Activated CD4-positive, alpha-beta memory T cell treated with anti-CD3 and anti-CD28 coated beads, Interleukin-2, amount 10 ng/mL, durations not matched to agents 7 days and 5 days (primary cell): ENCODE measurements around the gene MC2R. TPM values are rescaled to one million over a fixed set of nuclear protein-coding genes. Genes with fewer than 3 reads are reported as not detected.

Experiments
- CTCF ChIA-PET: fragments of 350-600 bp; sonication (Branson Sonifier 250); formaldehyde crosslinking; loops from one replicate; lab custom pipeline; 2021; ENCODE audit warnings: antibody characterized with exemption, inconsistent platforms; lab: Charles Lee
- POLR2A ChIA-PET: fragments of 350-600 bp; sonication (Branson Sonifier 250); formaldehyde crosslinking; loops from one replicate; lab custom pipeline; 2021; ENCODE audit warnings: antibody characterized with exemption; lab: Charles Lee
- DNase-seq: peaks from one replicate; pipeline ENCODE4 v3.0.0-alpha.2; 2020
- H3K27ac Mint-ChIP-seq: one replicate; pipeline ENCODE4 v1.8.0; 2021; ENCODE audit warnings: mild to moderate bottlenecking, mixed read lengths
- H3K27me3 Mint-ChIP-seq: one replicate; pipeline ENCODE4 v1.8.0; 2021; ENCODE audit warnings: mixed read lengths
- H3K36me3 Mint-ChIP-seq: one replicate; pipeline ENCODE4 v1.8.0; 2021; ENCODE audit warnings: low read depth, mixed read lengths
- H3K4me1 Mint-ChIP-seq: one replicate; pipeline ENCODE4 v1.8.0; 2021; ENCODE audit warnings: mixed read lengths
- H3K4me3 Mint-ChIP-seq: one replicate; pipeline ENCODE4 v1.8.0; 2021; ENCODE audit warnings: mild to moderate bottlenecking, mixed read lengths
- H3K9me3 Mint-ChIP-seq: one replicate; pipeline ENCODE4 v1.8.0; 2021; ENCODE audit warnings: mixed read lengths
- total RNA-seq, 2 experiments: library from RNA; stranded (reverse); gene quantifications; one replicate each; pipeline ENCODE4 v1.2.3, GENCODE V29; 2021

Gene MC2R
- total RNA-seq, 2 experiments from 2014 or later = not detected

DNA sequence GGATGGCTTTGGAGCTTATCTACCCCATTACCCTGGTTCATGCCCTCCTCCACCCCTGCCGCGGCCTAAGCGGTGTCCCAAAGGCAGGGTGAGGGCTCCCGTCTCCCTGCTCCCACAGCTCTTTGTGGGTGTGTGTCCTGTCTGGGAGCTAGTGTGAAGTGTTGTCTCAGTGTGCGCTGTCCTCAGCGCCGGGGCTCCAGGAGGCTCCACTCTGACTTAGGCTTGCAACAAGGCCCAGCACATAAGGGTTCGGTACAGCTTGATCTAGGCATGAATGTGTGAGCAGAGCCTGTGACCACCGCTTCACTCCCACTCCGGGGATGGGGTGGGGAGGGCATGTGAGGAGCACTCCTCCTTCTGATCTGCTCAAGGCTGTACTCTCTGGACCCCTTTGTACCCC, 1.2 kb downstream of the MC2R start:
- Mint-ChIP-seq H3K27me3 (no peaks in the 10 kb centered on the region), H3K4me3 (no peak overlapping the region), H3K27ac (no peak overlapping the region), H3K4me1 (no peaks in the 10 kb centered on the region), H3K36me3 (no peaks in the 10 kb centered on the region), H3K9me3 (no peaks in the 10 kb centered on the region)
- DNase-seq = no peak
- POLR2A ChIA-PET = no interaction called here
- CTCF ChIA-PET = no interaction called here

DNA sequence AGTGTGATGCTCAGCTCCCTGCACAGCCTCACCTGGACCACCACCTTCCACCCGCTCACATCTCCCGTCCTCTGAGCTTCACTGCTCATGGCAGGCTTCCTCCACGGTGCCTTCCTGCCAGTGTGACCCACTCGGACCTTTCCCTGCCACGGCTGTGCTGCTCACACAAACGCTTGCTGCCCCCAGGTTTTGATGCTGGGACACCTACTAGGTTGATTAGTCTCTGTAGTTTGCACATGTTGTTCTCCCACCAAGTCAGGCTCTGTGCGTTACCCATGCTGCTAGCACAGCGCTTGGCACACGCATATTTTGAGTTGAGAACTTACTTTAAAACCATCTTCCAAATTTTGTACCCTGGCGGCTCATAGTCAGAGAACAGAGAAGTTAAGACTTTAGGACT, 2.1 kb downstream of the MC2R start:
- H3K4me1 Mint-ChIP-seq = no peaks in the 10 kb centered on the region
- H3K36me3 Mint-ChIP-seq = no peaks in the 10 kb centered on the region
- no peaks in the 10 kb centered on the region for H3K9me3 Mint-ChIP-seq
- CTCF ChIA-PET = no interaction called here
- no peak for DNase-seq
- no peak overlapping the region for H3K4me3 Mint-ChIP-seq
- POLR2A ChIA-PET = no interaction called here
- no peaks in the 10 kb centered on the region for H3K27me3 Mint-ChIP-seq
- H3K27ac Mint-ChIP-seq = no peak overlapping the region

DNA sequence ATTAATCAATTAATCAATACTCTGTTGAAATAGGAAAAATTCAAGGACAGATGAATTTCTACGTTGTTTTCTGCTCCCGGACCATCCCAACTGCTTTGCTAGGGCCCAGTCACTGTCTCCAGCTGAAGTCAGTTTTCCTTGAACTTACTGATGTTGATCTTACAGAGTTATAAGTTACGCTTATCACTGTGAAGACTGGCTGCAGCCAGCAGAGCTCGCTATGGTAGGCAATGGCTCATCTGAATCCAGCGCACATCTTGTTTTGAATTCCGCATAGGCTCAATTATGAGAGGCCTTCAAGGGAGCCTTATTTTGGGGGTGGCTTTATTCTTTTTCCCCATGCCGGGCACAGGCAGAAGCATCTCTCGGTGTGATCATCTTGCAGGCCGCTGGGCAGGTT, 2.7 kb downstream of the MC2R start:
- POLR2A ChIA-PET = no interaction called here
- H3K4me1 Mint-ChIP-seq = no peaks in the 10 kb centered on the region
- H3K9me3 Mint-ChIP-seq = no peaks in the 10 kb centered on the region
- H3K36me3 Mint-ChIP-seq = no peaks in the 10 kb centered on the region
- no peaks in the 10 kb centered on the region for H3K27me3 Mint-ChIP-seq
- CTCF ChIA-PET = no interaction called here
- no peak overlapping the region for H3K4me3 Mint-ChIP-seq
- no peak overlapping the region for H3K27ac Mint-ChIP-seq
- no peak for DNase-seq

DNA sequence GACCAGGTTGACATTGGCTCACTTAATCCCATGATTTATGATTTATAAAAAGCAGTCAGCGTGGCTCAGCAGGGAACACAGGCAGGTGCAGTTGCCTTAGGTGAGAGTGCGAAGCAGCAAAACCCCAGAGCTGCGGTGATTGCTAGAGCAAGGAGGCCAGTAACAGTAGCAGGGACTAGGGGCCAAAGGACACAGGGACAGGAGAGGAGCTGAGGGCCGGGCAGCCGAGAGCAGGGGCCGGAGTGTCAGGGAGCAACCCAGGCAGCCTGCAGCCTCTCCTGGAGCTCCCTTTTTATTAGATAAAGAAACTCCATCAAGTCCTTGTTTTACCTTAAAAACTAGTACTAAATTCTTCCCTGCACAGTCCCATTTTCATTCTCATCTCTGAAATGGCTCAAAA, 4.3 kb downstream of the MC2R start:
- Mint-ChIP-seq H3K4me3 (no peak overlapping the region), H3K36me3 (no peaks in the 10 kb centered on the region), H3K9me3 (no peaks in the 10 kb centered on the region), H3K4me1 (no peaks in the 10 kb centered on the region), H3K27me3 (peaks cover 5% of the 10 kb centered on the region), H3K27ac (no peak overlapping the region)
- DNase-seq = no peak
- ChIA-PET CTCF (no interaction called here), POLR2A (no interaction called here)

DNA sequence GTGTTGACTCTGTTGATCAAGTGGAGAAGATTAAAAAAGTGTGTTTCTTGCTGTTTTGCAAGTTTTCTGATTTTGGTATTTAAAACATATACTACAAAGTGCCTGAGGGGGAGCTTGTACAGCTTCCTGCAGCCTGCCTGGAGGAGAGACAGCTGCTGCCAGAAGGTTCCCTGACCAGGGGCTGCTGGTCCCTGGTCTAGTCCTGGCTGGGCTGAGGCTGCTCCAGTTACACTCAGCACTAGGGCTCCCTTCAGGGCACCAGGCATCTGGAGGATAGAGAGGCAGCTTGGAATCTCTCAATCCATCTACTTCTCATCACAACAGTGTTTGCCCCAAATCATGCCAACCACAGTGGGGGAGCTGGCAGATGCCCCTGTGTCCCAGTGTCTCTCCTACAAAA, 4.8 kb downstream of the MC2R start:
- Mint-ChIP-seq H3K27ac (no peak overlapping the region), H3K9me3 (no peaks in the 10 kb centered on the region), H3K4me1 (no peaks in the 10 kb centered on the region), H3K36me3 (no peaks in the 10 kb centered on the region), H3K27me3 (peaks cover 5% of the 10 kb centered on the region), H3K4me3 (no peak overlapping the region)
- DNase-seq = no peak
- ChIA-PET CTCF (no interaction called here), POLR2A (no interaction called here)

DNA sequence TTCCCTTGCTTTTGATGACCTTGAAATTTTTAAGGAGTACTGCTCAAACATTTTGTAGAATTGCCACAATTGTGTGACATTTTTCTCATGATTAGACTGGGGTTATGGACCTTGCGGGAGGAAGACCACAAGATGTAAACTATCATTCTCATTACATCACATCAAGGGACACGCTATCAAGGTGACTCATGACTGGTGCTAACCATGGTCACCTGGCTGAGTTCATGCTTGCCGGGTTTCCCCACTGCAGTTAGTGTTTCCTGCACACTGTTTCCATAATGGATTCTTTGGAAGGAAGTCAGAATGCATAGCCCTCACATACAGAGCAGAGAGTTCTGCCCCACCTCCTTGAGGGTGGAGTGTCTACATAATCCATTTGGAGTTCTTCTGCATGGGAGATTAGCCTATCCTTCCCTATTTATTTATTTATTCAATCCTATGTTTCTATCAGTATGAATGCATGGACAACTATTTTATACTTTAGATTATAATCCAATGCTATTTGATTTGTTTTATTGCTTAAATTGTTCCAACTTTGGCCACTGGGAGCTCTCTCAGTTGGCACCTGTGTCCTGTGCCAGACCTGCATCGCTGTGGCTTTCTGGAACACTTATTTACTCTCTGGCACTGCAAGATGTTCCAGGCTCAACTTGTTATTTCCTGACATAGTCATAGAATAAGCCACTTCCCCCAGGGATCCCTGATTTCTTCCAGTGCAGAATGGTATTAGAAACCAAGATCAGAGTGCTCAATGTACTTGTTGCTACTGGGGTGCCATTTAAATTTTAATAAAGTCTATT, 6.0 kb downstream of the MC2R start:
- H3K4me1 Mint-ChIP-seq = no peaks in the 10 kb centered on the region
- peaks cover 5% of the 10 kb centered on the region for H3K27me3 Mint-ChIP-seq
- ChIA-PET CTCF (no interaction called here), POLR2A (no interaction called here)
- no peak overlapping the region for H3K27ac Mint-ChIP-seq
- no peaks in the 10 kb centered on the region for H3K9me3 Mint-ChIP-seq
- H3K36me3 Mint-ChIP-seq = no peaks in the 10 kb centered on the region
- no peak overlapping the region for H3K4me3 Mint-ChIP-seq
- DNase-seq = no peak

DNA sequence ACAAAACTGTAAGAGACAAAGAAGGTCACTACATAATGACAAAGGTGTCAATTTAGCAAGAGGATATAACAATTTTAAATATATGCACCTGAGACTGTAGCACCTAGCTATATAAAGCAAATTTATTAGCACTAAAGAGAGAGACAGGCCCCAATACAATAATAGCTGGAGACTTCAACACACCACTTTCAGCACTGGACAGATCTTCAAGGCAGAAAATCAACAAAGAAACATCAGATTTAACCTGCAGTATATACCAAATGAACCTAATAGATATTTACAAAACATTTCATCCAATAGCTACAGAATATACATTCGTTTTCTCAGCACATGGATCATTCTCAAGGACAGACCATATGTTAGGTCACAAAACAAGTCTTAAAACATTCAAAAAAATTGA, 14.7 kb downstream of the MC2R start:
- peaks cover 11% of the 10 kb centered on the region for H3K27me3 Mint-ChIP-seq
- POLR2A ChIA-PET = no interaction called here

DNA sequence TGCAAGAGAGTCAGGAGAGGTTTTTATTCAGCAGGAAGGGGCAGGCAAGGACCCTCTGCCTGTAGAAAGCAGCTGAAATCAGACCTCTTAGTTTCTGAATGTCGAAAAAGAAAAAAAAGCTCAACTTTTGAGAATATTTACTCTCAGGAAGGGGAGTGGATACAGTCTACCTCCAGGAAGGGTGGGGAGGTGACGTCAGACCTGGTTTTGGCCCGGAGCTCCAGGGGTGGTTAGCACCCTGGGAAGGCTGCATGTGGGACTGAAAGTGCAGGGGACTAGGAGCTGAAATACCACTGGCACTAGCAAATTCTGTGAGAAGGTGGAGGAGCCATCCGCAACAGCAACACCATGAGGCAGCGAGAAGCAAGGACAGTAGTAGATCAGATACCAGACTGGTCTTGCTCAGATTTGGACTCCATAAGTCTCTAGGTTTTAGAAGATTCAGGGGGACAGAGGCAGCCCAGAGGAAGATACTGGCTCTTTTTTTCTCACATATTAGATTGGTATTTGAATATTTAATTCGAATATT, 19.8 kb downstream of the MC2R start:
- DNase-seq = no peak
- POLR2A ChIA-PET = no interaction called here
- Mint-ChIP-seq H3K4me1 (no peaks in the 10 kb centered on the region), H3K27me3 (peaks cover 7% of the 10 kb centered on the region), H3K36me3 (no peaks in the 10 kb centered on the region), H3K27ac (no peak overlapping the region), H3K9me3 (no peaks in the 10 kb centered on the region), H3K4me3 (no peak overlapping the region)
- CTCF ChIA-PET = no interaction called here

More for the DNA sequence above, 14.7 kb downstream of the MC2R start:
- CTCF ChIA-PET = no interaction called here
- Mint-ChIP-seq H3K36me3 (no peaks in the 10 kb centered on the region), H3K27ac (no peak overlapping the region), H3K9me3 (no peaks in the 10 kb centered on the region), H3K4me1 (no peaks in the 10 kb centered on the region), H3K4me3 (no peak overlapping the region)
- DNase-seq = no peak

DNA sequence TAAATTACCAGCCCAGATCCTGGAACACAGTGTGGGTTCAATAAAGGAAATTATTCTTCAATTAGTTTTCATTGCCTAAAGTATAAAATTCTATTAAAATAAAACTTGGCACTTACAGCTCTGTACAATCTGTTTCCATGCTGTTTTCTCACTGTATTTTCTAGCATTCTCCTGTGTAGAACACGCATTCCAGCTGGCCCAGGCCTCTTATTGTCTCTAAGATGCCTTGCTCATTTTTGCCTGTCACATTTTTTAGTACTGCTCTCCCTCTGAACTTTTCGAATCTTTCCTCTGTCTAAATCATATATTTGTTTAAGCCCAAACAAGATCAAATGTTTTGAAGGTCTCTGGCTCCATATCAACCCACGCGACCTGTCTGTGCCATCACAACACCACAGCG, 20.8 kb downstream of the MC2R start:
- no peak overlapping the region for H3K27ac Mint-ChIP-seq
- H3K27me3 Mint-ChIP-seq = peaks cover 2% of the 10 kb centered on the region
- ChIA-PET POLR2A (no interaction called here), CTCF (no interaction called here)
- no peak overlapping the region for H3K4me3 Mint-ChIP-seq
- H3K4me1 Mint-ChIP-seq = no peaks in the 10 kb centered on the region
- no peaks in the 10 kb centered on the region for H3K36me3 Mint-ChIP-seq
- no peak for DNase-seq
- H3K9me3 Mint-ChIP-seq = no peaks in the 10 kb centered on the region

DNA sequence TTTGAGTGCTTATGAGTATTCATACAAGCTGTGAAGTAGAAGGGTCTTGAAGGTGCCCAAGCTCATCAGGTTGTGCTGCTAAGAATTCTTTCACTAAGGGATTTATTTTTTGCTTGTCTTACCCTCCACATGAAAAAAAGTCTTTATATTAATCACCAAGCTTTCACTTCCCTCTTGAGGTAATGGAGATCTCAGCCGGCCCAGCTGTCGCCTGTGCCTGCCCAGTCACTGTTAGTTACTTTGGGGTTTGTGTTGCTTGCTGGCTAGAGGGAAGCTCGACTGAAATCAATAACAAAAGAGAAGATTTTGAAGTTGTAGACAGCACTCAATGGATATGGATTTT, 21.9 kb downstream of the MC2R start:
- Mint-ChIP-seq H3K27ac (no peak overlapping the region), H3K4me1 (no peaks in the 10 kb centered on the region), H3K27me3 (peaks cover 5% of the 10 kb centered on the region), H3K36me3 (no peaks in the 10 kb centered on the region), H3K4me3 (no peak overlapping the region), H3K9me3 (no peaks in the 10 kb centered on the region)
- ChIA-PET POLR2A (no interaction called here), CTCF (interaction anchor here (0.7 kb wide), 1 partner anchor 69 kb away, joined by 3 read pairs; the partner anchor contains the start of gene MC5R)
- no peak for DNase-seq

DNA sequence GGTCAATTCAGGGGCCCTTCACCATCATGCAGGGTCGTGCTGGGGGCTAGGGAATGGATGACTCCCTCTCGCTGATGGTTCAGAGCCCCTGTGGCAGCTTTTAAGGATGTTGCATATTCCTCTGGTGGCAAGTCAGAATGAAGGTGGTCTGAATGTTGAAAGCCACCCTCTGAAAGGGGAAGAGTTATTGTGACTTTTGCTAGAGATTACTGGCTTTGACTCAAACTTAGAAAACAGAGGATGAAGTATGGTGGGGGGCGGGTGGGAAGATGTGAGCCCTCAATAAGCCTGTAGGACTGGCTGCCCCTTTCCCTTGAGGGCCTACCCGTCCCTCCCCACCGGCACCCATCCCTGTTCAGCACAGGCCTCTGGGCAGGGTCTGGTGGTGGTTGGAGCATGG, 23.2 kb downstream of the MC2R start:
- H3K27me3 Mint-ChIP-seq = peaks cover 5% of the 10 kb centered on the region
- CTCF ChIA-PET = no interaction called here

DNA sequence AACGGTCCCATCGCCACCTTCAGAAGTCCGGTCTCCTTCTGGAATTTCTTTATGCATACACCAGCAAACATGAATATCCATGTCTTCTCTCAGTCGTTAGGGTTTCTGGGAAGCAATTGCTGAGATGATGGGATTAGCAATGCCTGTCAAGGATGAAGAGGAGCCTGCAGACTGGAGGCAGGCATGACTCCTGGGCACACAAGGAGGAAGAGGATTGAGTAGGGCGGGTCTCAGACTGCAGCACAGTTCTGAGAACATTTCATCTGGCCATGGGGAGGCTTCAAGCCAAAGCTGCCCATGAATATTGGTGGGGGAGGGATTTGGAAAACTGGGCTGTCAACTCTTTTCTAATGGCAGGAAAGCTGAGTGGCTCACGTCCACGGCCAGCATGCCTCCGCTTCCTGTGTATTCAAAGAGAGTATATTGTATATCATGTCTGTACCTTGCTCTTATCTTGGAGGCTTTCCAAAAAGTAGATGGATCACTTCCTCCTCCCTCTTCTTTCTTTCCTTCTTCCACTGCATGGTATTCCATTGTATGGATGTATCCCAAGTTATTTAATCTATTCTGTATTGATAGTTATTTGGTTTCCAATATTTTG, 24.5 kb downstream of the MC2R start:
- H3K4me1 Mint-ChIP-seq = no peaks in the 10 kb centered on the region
- no peak for DNase-seq
- CTCF ChIA-PET = no interaction called here
- no peak overlapping the region for H3K27ac Mint-ChIP-seq
- POLR2A ChIA-PET = no interaction called here
- H3K36me3 Mint-ChIP-seq = no peaks in the 10 kb centered on the region
- H3K9me3 Mint-ChIP-seq = no peaks in the 10 kb centered on the region
- H3K4me3 Mint-ChIP-seq = no peak overlapping the region
- peaks cover 3% of the 10 kb centered on the region for H3K27me3 Mint-ChIP-seq

More for the DNA sequence above, 23.2 kb downstream of the MC2R start:
- no peaks in the 10 kb centered on the region for H3K36me3 Mint-ChIP-seq
- H3K9me3 Mint-ChIP-seq = no peaks in the 10 kb centered on the region
- no peak overlapping the region for H3K4me3 Mint-ChIP-seq
- H3K27ac Mint-ChIP-seq = no peak overlapping the region
- POLR2A ChIA-PET = no interaction called here
- H3K4me1 Mint-ChIP-seq = no peaks in the 10 kb centered on the region
- no peak for DNase-seq

DNA sequence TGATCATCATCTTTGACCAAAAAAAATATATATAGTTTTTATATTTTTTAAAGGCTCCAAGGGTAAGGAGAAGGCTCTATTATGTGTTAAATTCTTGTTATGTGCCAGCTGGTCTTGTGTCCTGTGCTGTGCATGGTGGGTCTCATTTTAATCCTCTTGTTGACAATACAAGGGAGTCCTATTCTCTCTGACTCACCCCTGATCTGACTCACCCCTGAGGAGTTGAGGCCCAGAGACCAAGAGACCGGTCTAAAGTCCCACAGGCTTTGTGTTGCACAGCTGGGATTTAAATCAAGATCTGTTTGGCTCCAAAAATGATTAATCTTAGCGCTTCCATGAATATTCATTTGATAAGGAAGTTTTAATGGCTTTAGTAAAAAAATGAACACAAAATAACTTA, 25.7 kb downstream of the MC2R start:
- no peak for DNase-seq
- H3K4me3 Mint-ChIP-seq = no peak overlapping the region
- H3K27ac Mint-ChIP-seq = no peak overlapping the region
- peaks cover 3% of the 10 kb centered on the region for H3K27me3 Mint-ChIP-seq
- ChIA-PET POLR2A (no interaction called here), CTCF (no interaction called here)
- no peaks in the 10 kb centered on the region for H3K36me3 Mint-ChIP-seq
- no peaks in the 10 kb centered on the region for H3K9me3 Mint-ChIP-seq
- H3K4me1 Mint-ChIP-seq = no peaks in the 10 kb centered on the region

DNA sequence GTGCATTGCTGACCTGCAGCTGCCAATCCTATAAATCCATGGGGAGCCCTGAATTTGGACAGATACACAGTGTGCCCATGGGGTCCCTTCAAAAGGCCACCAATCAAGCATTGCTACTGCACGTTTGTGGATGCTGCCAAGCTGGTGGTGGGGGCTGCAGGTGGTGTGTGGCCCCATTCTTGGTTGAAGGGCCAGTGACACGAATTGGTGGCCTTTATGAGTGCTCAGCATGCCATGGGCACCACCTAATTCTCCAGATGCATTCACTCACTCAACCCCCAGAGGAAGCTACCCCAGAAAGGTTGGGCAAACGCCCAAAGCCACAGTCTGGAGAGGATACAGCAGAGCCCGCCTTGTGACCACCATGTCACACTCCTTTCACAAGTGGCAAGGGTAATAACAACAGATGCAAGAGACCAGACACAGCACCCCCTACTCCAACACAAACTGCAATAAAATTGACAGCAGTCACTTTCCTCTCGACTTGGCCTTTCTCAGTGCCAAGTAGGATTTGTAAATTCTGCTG, 27.1 kb downstream of the MC2R start:
- H3K36me3 Mint-ChIP-seq = no peaks in the 10 kb centered on the region
- no peaks in the 10 kb centered on the region for H3K9me3 Mint-ChIP-seq
- ChIA-PET CTCF (no interaction called here), POLR2A (no interaction called here)
- H3K27ac Mint-ChIP-seq = no peak overlapping the region
- H3K27me3 Mint-ChIP-seq = peaks cover 3% of the 10 kb centered on the region
- DNase-seq = no peak
- H3K4me1 Mint-ChIP-seq = no peaks in the 10 kb centered on the region
- H3K4me3 Mint-ChIP-seq = no peak overlapping the region
